ENCODE results near the gene MYO18B. TPM values are rescaled to one million over a fixed set of nuclear protein-coding genes. Genes with fewer than 3 reads are reported as not detected.

Gene MYO18B
- total RNA-seq, 1 donor from 2014 or later = 0.07 TPM

GRCh38 chr22:25844601-25845000 is 102.6 kb downstream of the MYO18B start:
- H3K4me1 Mint-ChIP-seq = peaks cover 6% of the 10 kb centered on the region
- DNase-seq (ENCODE audit: low spot score in 2 of 2, unreplicated experiment in 2 of 2) = no peak
- peaks cover 6% of the 10 kb centered on the region for H3K27me3 Mint-ChIP-seq (ENCODE audit: low read depth)
- no peak overlapping the region for H3K27ac Mint-ChIP-seq
- no peaks in the 10 kb centered on the region for H3K9me3 Mint-ChIP-seq
- H3K36me3 Mint-ChIP-seq = no peaks in the 10 kb centered on the region
- no peak for TF ChIP-seq CTCF (IDR thresholded peaks at IDR 0.05; ENCODE audit: unreplicated experiment)
- H3K4me3 Mint-ChIP-seq = no peak overlapping the region

- Mint-ChIP-seq H3K9me3 (no peaks in the 10 kb centered on the region), H3K27ac (no peak overlapping the region), H3K4me3 (no peak overlapping the region), H3K4me1 (no peaks in the 10 kb centered on the region), H3K36me3 (no peaks in the 10 kb centered on the region), H3K27me3 (ENCODE audit: low read depth) (peaks cover 12% of the 10 kb centered on the region)
- TF ChIP-seq CTCF (IDR thresholded peaks at IDR 0.05; ENCODE audit: unreplicated experiment) = no peak
- no peak for DNase-seq (ENCODE audit: low spot score in 2 of 2, unreplicated experiment in 2 of 2)
These were observed 104.2 kb downstream of the MYO18B start for GRCh38 chr22:25845985-25846745.

GRCh38 chr22:25847451-25847850 is 105.5 kb downstream of the MYO18B start:
- Mint-ChIP-seq H3K36me3 (no peaks in the 10 kb centered on the region), H3K9me3 (no peaks in the 10 kb centered on the region), H3K4me1 (no peaks in the 10 kb centered on the region), H3K27ac (no peak overlapping the region), H3K4me3 (no peak overlapping the region), H3K27me3 (ENCODE audit: low read depth) (peaks cover 18% of the 10 kb centered on the region)
- no peak for TF ChIP-seq CTCF (IDR thresholded peaks at IDR 0.05; ENCODE audit: unreplicated experiment)
- no peak for DNase-seq (ENCODE audit: low spot score in 2 of 2, unreplicated experiment in 2 of 2)

GRCh38 chr22:25848954-25849353 is 107.0 kb downstream of the MYO18B start:
- DNase-seq (ENCODE audit: low spot score in 2 of 2, unreplicated experiment in 2 of 2) = peak in 1 of 2 experiments; percentile 34
- Mint-ChIP-seq H3K4me3 (no peak overlapping the region), H3K27ac (no peak overlapping the region), H3K27me3 (ENCODE audit: low read depth) (peaks cover 24% of the 10 kb centered on the region), H3K9me3 (no peaks in the 10 kb centered on the region), H3K36me3 (no peaks in the 10 kb centered on the region), H3K4me1 (no peaks in the 10 kb centered on the region)
- TF ChIP-seq CTCF (IDR thresholded peaks at IDR 0.05; ENCODE audit: unreplicated experiment) = no peak

- no peaks in the 10 kb centered on the region for H3K4me1 Mint-ChIP-seq
- peaks cover 25% of the 10 kb centered on the region for H3K27me3 Mint-ChIP-seq (ENCODE audit: low read depth)
- DNase-seq (ENCODE audit: low spot score in 2 of 2, unreplicated experiment in 2 of 2) = peak in 1 of 2 experiments; percentile 13
- H3K27ac Mint-ChIP-seq = no peak overlapping the region
- no peaks in the 10 kb centered on the region for H3K9me3 Mint-ChIP-seq
- H3K36me3 Mint-ChIP-seq = no peaks in the 10 kb centered on the region
- TF ChIP-seq CTCF (IDR thresholded peaks at IDR 0.05; ENCODE audit: unreplicated experiment) = no peak
- H3K4me3 Mint-ChIP-seq = no peak overlapping the region
These were observed 107.5 kb downstream of the MYO18B start for GRCh38 chr22:25849522-25849921.

Data from mesothelial cell of epicardium (in vitro differentiated cells).